PC-3 (cell line): ENCODE measurements around the gene TERC. TPM values are rescaled to one million over a fixed set of nuclear protein-coding genes. Genes with fewer than 3 reads are reported as not detected.

Experiments used
- ATAC-seq: fragments of 200-7000 bp; cut with Tn5 transposase; 2 replicates; pipeline ENCODE4 v1.9.1; 2020; ENCODE audit warnings: mild to moderate bottlenecking, moderate library complexity
- BruUV-seq: library from RNA; stranded (reverse); fragments of 400-500 nt; replicated peaks from 2 replicates; lab custom pipeline; 2021; lab: Mats Ljungman, UMichigan
- CTCF ChIA-PET: fragments of 300-600 bp; sonication (Branson Sonifier 250); formaldehyde crosslinking; loops from one replicate; lab custom pipeline; 2022; ENCODE audit warnings: antibody characterized with exemption; lab: Charles Lee
- POLR2A ChIA-PET: fragments of 300-600 bp; sonication (Branson Sonifier 250); formaldehyde crosslinking; loops from one replicate; lab custom pipeline; 2022; ENCODE audit warnings: antibody characterized with exemption; ENCODE audit not compliant: unreplicated experiment; lab: Charles Lee
- DNase-seq: peaks from one replicate; pipeline ENCODE4 v3.0.0-alpha.2; 2015
- H2AFZ ChIP-seq: fragments of 300-600 bp; sonication (generic); 2 replicates; pipeline ENCODE4 v1.6.0; 2016; ENCODE audit warnings: antibody characterized with exemption, low read length
- H3F3A ChIP-seq: fragments of 300-600 bp; sonication (generic); one replicate; pipeline ENCODE4 v1.6.0; 2017; ENCODE audit warnings: antibody characterized with exemption, low read length, control low read depth, mild to moderate bottlenecking; ENCODE audit not compliant: unreplicated experiment
- H3K27ac ChIP-seq: fragments of 300-600 bp; sonication (generic); 2 replicates; pipeline ENCODE4 v1.5.1; 2016; ENCODE audit warnings: mild to moderate bottlenecking, low read length
- H3K27me3 ChIP-seq: fragments of 300-600 bp; sonication (generic); 2 replicates; pipeline ENCODE4 v1.6.1; 2016; ENCODE audit warnings: low read length, mixed read lengths
- H3K36me3 ChIP-seq: fragments of 300-600 bp; sonication (generic); 2 replicates; pipeline ENCODE4 v1.6.1; 2016; ENCODE audit warnings: low read depth, mixed run types, low read length, mixed read lengths
- H3K4me1 ChIP-seq: fragments of 300-600 bp; sonication (generic); 2 replicates; pipeline ENCODE4 v1.5.1; 2016; ENCODE audit warnings: low read length; ENCODE audit not compliant: insufficient read depth
- H3K4me2 ChIP-seq: fragments of 300-600 bp; sonication (generic); 2 replicates; pipeline ENCODE4 v1.6.0; 2016; ENCODE audit warnings: low read length
- H3K4me3 ChIP-seq: fragments of 300-600 bp; sonication (generic); 2 replicates; pipeline ENCODE4 v1.5.1; 2016; ENCODE audit warnings: mild to moderate bottlenecking, low read length, mixed read lengths
- H3K79me2 ChIP-seq: fragments of 300-600 bp; sonication (generic); 2 replicates; pipeline ENCODE4 v1.6.1; 2017; ENCODE audit warnings: low read length, mixed read lengths
- H3K9ac ChIP-seq: fragments of 300-600 bp; sonication (generic); 2 replicates; pipeline ENCODE4 v1.6.0; 2016; ENCODE audit warnings: mild to moderate bottlenecking, low read length
- H3K9me2 ChIP-seq: fragments of 300-600 bp; sonication (generic); replicated peaks from 2 replicates; pipeline ENCODE4 v1.6.1; 2016; ENCODE audit warnings: mixed run types, low read length, mixed read lengths
- H3K9me3 ChIP-seq: fragments of 300-600 bp; sonication (generic); 2 replicates; pipeline ENCODE4 v1.6.1; 2016; ENCODE audit warnings: low read length, mixed read lengths
- H4K20me1 ChIP-seq: fragments of 300-600 bp; sonication (generic); 2 replicates; pipeline ENCODE4 v1.6.1; 2016; ENCODE audit warnings: low read length, mixed read lengths
- CTCF ChIP-seq: fragments of 300-600 bp; sonication (generic); conservative IDR thresholded peaks from 2 replicates; pipeline ENCODE4 v1.5.1; 2017; ENCODE audit warnings: antibody characterized with exemption, low read depth, mild to moderate bottlenecking, low read length
- EZH2 ChIP-seq: fragments of 300-600 bp; sonication (generic); IDR thresholded peaks from one replicate; pipeline ENCODE4 v1.6.1; 2017; ENCODE audit warnings: antibody characterized with exemption, mild to moderate bottlenecking, low read length; ENCODE audit not compliant: unreplicated experiment
- EZH2phosphoT487 ChIP-seq: fragments of 300-600 bp; sonication (generic); IDR thresholded peaks from 2 replicates; pipeline ENCODE4 v1.6.1; 2018; ENCODE audit warnings: mild to moderate bottlenecking, antibody characterized with exemption, low read length, borderline replicate concordance
- intact Hi-C: fragments of 100-400 bp; cut with micrococcal nuclease; formaldehyde crosslinking; loops from 2 replicates; pipeline ENCODE4 v1.9.0; 2023
- total RNA-seq: library from RNA; depleted of rRNA; stranded (reverse); fragments of >200 nt; gene quantifications from 2 replicates; pipeline ENCODE4 v1.2.3, GENCODE V29; 2014

Gene TERC
- total RNA-seq, 1 experiment from 2014 or later, result 544 TPM

GRCh38 chr3:169760479-169760878, 4.4 kb downstream of the TERC start:
- Histone ChIP-seq H3K27me3 (no peaks in the 10 kb centered on the region), H3K9ac (no peak overlapping the region), H3K27ac (peak overlapping the region; percentile 55; the same call in 1 of the 2 replicates), H3K79me2 (no peaks in the 10 kb centered on the region), H4K20me1 (no peaks in the 10 kb centered on the region), H3K36me3 (no peaks in the 10 kb centered on the region), H3K4me2 (no peak overlapping the region), H3K4me3 (no peak overlapping the region), H3K4me1 (peaks cover 23% of the 10 kb centered on the region), H3K9me3 (no peaks in the 10 kb centered on the region), H3K9me2 (no peaks in the 10 kb centered on the region), H2AFZ (no peak overlapping the region), H3F3A (no peaks in the 10 kb centered on the region)
- no TSS peak for BruUV-seq
- no peak for ATAC-seq
- CTCF ChIA-PET, result no interaction called here
- no peak for TF ChIP-seq EZH2
- TF ChIP-seq CTCF, result no peak
- TF ChIP-seq EZH2phosphoT487, result no peak
- POLR2A ChIA-PET, result no interaction called here
- intact Hi-C loops, result loop anchor here (5.0 to 10.0 kb wide), 2 partner anchors 102 to 1054 kb away; no protein-coding TSS in a partner anchor
- DNase-seq, result peak; percentile 43

- Histone ChIP-seq H3K27me3 (no peaks in the 10 kb centered on the region), H3K9me3 (no peaks in the 10 kb centered on the region), H3F3A (no peaks in the 10 kb centered on the region), H3K9me2 (0 out of 2 replicates have a peak, but pooled peaks cover 3% of the 10 kb centered on the region), H3K4me1 (peaks cover 24% of the 10 kb centered on the region), H4K20me1 (no peaks in the 10 kb centered on the region), H2AFZ (no peak overlapping the region), H3K79me2 (no peaks in the 10 kb centered on the region), H3K4me2 (peak overlapping the region; percentile 18; the same call in 1 of the 2 replicates), H3K27ac (peak overlapping the region; percentile 55), H3K9ac (no peak overlapping the region), H3K36me3 (no peaks in the 10 kb centered on the region), H3K4me3 (no peak overlapping the region)
- TF ChIP-seq CTCF (no peak), EZH2 (no peak)
- ChIA-PET POLR2A (no interaction called here), CTCF (no interaction called here)
- intact Hi-C loops, result no loop called here
- DNase-seq, result peak; percentile 87
- ATAC-seq, result peak; percentile 76
- no TSS peak for BruUV-seq
These were observed 5.6 kb downstream of the TERC start for GRCh38 chr3:169759256-169759655.

- no peaks in the 10 kb centered on the region for H3K27me3 ChIP-seq
- H3K27ac ChIP-seq, result 0 out of 2 replicates have a peak overlapping the region, but pooled peaks have one; percentile 55
- DNase-seq, result no peak
- no TSS peak for BruUV-seq
- no peak overlapping the region for H3K4me2 ChIP-seq
- intact Hi-C loops, result no loop called here
- no peak overlapping the region for H2AFZ ChIP-seq
- H3F3A ChIP-seq, result no peaks in the 10 kb centered on the region
- POLR2A ChIA-PET, result interaction anchor here (0.6 kb wide), 1 partner anchor 430 kb away, joined by 6 read pairs; no protein-coding TSS in a partner anchor
- CTCF ChIA-PET, result no interaction called here
- no peaks in the 10 kb centered on the region for H3K9me3 ChIP-seq
- H3K79me2 ChIP-seq, result no peaks in the 10 kb centered on the region
- no peaks in the 10 kb centered on the region for H3K36me3 ChIP-seq
- 0 out of 2 replicates have a peak, but pooled peaks cover 3% of the 10 kb centered on the region for H3K9me2 ChIP-seq
- TF ChIP-seq EZH2phosphoT487, result no peak
- no peak for TF ChIP-seq CTCF
- no peak for TF ChIP-seq EZH2
- peaks cover 24% of the 10 kb centered on the region for H3K4me1 ChIP-seq
- H4K20me1 ChIP-seq, result no peaks in the 10 kb centered on the region
- ATAC-seq, result no peak
- H3K9ac ChIP-seq, result no peak overlapping the region
- H3K4me3 ChIP-seq, result no peak overlapping the region
These were observed 6.4 kb downstream of the TERC start for GRCh38 chr3:169758359-169758994.
